Calu3 (cell line): ENCODE measurements around the gene ZNF169. TPM values are rescaled to one million over a fixed set of nuclear protein-coding genes. Genes with fewer than 3 reads are reported as not detected.
"Not testable (repeated sequence)": the region's sequence is repeated elsewhere in the genome, so short reads cannot be mapped to it uniquely, and the experiment has no call there.

Experiments
- BruUV-seq: library from RNA; stranded (reverse); fragments of 400-500 nt; replicated peaks from 2 replicates; lab custom pipeline; 2021; lab: Mats Ljungman, UMichigan
- CTCF ChIA-PET: fragments of 300-600 bp; sonication (Branson Sonifier 250); formaldehyde crosslinking; loops from one replicate; lab custom pipeline; 2022; ENCODE audit warnings: antibody characterized with exemption; lab: Charles Lee
- DNase-seq: peaks from one replicate; pipeline ENCODE4 v3.0.0; 2022
- H3K27ac Mint-ChIP-seq: one replicate; pipeline ENCODE4 v1.8.0; 2022; ENCODE audit warnings: mixed read lengths; ENCODE audit not compliant: unreplicated experiment
- H3K27me3 Mint-ChIP-seq: one replicate; pipeline ENCODE4 v1.8.0; 2022; ENCODE audit warnings: mixed read lengths; ENCODE audit not compliant: unreplicated experiment
- H3K36me3 Mint-ChIP-seq: one replicate; pipeline ENCODE4 v1.8.0; 2022; ENCODE audit warnings: mild to moderate bottlenecking, moderate library complexity, mixed read lengths; ENCODE audit not compliant: insufficient read depth, unreplicated experiment
- H3K4me1 Mint-ChIP-seq: one replicate; pipeline ENCODE4 v1.8.0; 2022; ENCODE audit warnings: mild to moderate bottlenecking, low read depth, mixed read lengths; ENCODE audit not compliant: unreplicated experiment
- H3K4me3 Mint-ChIP-seq: one replicate; pipeline ENCODE4 v1.8.0; 2022; ENCODE audit warnings: mild to moderate bottlenecking, low read depth, moderate library complexity, mixed read lengths; ENCODE audit not compliant: unreplicated experiment
- H3K9me3 Mint-ChIP-seq: one replicate; pipeline ENCODE4 v1.8.0; 2022; ENCODE audit warnings: low read depth, mixed read lengths; ENCODE audit not compliant: unreplicated experiment
- intact Hi-C: fragments of 100-400 bp; cut with micrococcal nuclease; formaldehyde crosslinking; loops from one replicate; pipeline ENCODE4 v1.10.0; 2022; ENCODE audit not compliant: unreplicated experiment
- total RNA-seq: library from RNA; stranded (reverse); gene quantifications from 2 replicates; pipeline ENCODE4 v1.2.3, GENCODE V29; 2022
- TF ChIP-seq, protein P1 (sequence below): fragments of 200-600 bp; IDR thresholded peaks from one replicate; pipeline ENCODE4 v1.8.0; 2022; ENCODE audit warnings: antibody characterized with exemption; ENCODE audit not compliant: unreplicated experiment

Gene ZNF169
- total RNA-seq, 1 experiment from 2014 or later: 5.2 TPM

GRCh38 chr9:94300470-94301301 is 41.6 kb downstream of the ZNF169 start:
- no TSS peak for BruUV-seq
- TF ChIP-seq, protein P1, sequence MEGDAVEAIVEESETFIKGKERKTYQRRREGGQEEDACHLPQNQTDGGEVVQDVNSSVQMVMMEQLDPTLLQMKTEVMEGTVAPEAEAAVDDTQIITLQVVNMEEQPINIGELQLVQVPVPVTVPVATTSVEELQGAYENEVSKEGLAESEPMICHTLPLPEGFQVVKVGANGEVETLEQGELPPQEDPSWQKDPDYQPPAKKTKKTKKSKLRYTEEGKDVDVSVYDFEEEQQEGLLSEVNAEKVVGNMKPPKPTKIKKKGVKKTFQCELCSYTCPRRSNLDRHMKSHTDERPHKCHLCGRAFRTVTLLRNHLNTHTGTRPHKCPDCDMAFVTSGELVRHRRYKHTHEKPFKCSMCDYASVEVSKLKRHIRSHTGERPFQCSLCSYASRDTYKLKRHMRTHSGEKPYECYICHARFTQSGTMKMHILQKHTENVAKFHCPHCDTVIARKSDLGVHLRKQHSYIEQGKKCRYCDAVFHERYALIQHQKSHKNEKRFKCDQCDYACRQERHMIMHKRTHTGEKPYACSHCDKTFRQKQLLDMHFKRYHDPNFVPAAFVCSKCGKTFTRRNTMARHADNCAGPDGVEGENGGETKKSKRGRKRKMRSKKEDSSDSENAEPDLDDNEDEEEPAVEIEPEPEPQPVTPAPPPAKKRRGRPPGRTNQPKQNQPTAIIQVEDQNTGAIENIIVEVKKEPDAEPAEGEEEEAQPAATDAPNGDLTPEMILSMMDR: no peak
- CTCF ChIA-PET: no interaction called here
- no peaks in the 10 kb centered on the region for H3K9me3 Mint-ChIP-seq
- no peak overlapping the region for H3K27ac Mint-ChIP-seq
- intact Hi-C loops: no loop called here
- no peaks in the 10 kb centered on the region for H3K4me1 Mint-ChIP-seq
- no peak overlapping the region for H3K4me3 Mint-ChIP-seq
- H3K27me3 Mint-ChIP-seq: no peaks in the 10 kb centered on the region
- no peak for DNase-seq
- no peaks in the 10 kb centered on the region for H3K36me3 Mint-ChIP-seq

DNA sequence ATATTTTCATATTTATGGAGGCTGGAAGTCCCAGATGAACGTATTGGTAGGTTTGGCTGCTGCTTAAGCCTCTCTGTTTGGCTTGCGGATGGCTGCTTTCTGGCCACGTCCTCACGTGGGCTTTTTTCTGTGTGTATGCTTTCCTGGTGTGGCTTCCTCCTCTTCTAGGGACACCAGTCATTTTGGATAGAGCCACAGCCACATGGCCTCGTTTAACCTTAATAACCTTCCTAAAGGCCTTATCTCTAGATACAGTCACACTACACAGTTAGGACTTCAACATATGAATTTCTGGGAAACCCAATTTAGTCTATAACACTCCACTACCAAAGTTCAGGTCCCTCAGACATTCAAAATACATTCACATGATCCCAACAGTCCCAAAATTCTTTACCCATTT is 42.5 kb downstream of the ZNF169 start:
- Mint-ChIP-seq H3K27me3 (no peaks in the 10 kb centered on the region), H3K4me1 (no peaks in the 10 kb centered on the region), H3K4me3 (no peak overlapping the region), H3K36me3 (no peaks in the 10 kb centered on the region), H3K9me3 (no peaks in the 10 kb centered on the region), H3K27ac (no peak overlapping the region)
- CTCF ChIA-PET: no interaction called here
- no TSS peak for BruUV-seq
- intact Hi-C loops: no loop called here
- TF ChIP-seq, protein P1: no peak
- no peak for DNase-seq

DNA sequence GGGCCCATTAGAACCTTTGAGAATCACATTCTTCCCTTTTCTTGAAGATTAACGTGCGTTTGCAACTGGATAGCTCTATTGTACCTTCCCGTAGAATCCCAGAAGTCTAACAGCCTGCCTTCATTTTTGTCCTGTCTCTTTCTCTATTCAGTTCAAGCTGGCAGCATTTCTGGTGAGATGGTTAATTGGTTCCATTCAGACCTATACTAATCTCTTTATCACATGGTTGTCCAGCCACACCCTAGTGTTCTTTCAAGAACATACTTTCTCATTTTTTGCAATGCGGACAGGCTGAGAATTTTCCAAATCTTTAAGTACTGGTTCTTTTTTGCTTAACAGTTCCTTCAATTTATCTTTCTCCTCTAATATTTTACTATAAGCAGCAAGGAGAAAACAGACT is 43.3 kb downstream of the ZNF169 start:
- intact Hi-C loops: no loop called here
- Mint-ChIP-seq H3K4me1 (no peaks in the 10 kb centered on the region), H3K9me3 (no peaks in the 10 kb centered on the region), H3K36me3 (no peaks in the 10 kb centered on the region), H3K27me3 (no peaks in the 10 kb centered on the region), H3K4me3 (no peak overlapping the region), H3K27ac (no peak overlapping the region)
- CTCF ChIA-PET: no interaction called here
- BruUV-seq: no TSS peak
- DNase-seq: no peak
- TF ChIP-seq, protein P1: no peak

GRCh38 chr9:94303321-94303720 is 44.2 kb downstream of the ZNF169 start:
- H3K4me3 Mint-ChIP-seq: no peak overlapping the region
- DNase-seq: no peak
- H3K27ac Mint-ChIP-seq: no peak overlapping the region
- no peaks in the 10 kb centered on the region for H3K36me3 Mint-ChIP-seq
- H3K4me1 Mint-ChIP-seq: no peaks in the 10 kb centered on the region
- TF ChIP-seq, protein P1: no peak
- no peaks in the 10 kb centered on the region for H3K27me3 Mint-ChIP-seq
- no peaks in the 10 kb centered on the region for H3K9me3 Mint-ChIP-seq
- CTCF ChIA-PET: no interaction called here
- no TSS peak for BruUV-seq
- intact Hi-C loops: no loop called here

DNA sequence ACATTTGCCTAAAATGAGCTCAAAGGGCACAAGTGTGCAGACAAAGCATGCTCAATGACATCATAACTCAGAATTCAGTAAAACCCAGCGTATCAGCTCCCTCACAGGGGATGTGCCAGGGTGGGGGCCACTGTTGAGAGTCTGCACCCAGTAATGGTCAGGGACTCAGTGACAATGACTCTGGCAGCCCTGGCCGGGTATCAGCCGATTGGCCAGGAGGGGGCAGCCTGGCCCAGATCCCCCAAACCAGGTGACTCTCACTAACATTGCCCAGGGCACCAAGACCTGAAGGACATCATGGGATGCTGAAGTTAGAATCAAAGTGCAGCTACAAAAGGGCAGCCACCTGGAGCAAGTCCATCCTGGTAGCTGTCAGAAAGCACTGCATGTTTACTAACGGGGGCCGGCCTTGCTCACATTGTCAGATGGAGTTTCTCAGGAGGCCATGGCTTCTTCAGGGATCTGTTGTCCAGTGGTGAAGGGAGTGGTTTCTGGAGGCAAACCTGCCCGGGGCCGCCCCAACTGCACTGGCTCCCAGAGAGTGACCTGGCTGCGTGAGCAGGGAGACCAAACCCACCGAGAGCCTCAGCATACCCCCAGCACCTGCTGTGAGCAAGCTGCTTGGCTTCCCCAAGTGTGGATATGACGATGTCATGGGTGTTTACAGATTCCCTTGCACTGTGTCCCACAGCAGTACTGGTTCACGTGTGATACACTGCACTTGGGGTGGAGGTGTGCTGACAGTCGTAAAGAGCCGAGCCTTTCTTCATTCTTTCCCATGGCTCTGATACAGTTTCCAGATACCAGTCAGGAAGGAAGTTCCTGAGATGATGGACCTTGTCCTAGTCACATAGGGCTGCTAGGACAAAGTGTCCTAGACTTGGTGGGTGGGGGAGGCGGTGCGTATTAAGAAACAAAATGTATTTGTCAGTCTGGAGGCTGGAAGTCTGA is 56.2 kb downstream of the ZNF169 start:
- H3K36me3 Mint-ChIP-seq, CTCF ChIA-PET, H3K4me3 Mint-ChIP-seq, H3K27me3 Mint-ChIP-seq, DNase-seq, H3K4me1 Mint-ChIP-seq, H3K27ac Mint-ChIP-seq, H3K9me3 Mint-ChIP-seq, intact Hi-C loops, BruUV-seq: not testable (repeated sequence)

DNA sequence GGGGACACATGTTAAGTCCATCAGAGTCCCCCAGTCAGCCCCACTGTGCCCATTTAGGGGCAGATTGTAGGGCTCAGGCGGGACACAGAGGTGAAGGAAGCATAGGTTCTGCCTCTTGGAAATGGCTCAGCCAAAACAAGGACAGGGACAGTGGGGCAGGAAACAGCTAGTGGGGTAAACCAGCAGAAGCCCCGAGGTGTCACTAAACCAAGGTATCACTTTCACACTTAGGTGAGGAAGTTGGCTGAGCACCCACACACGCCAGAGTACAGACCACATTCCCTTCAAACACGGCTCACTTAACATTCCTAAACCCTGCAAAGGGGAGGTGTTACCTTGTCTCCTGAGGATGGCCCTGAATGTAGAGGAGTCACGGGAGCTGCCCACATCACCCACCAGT is 57.1 kb downstream of the ZNF169 start:
- H3K4me1 Mint-ChIP-seq, H3K27ac Mint-ChIP-seq, H3K9me3 Mint-ChIP-seq, CTCF ChIA-PET, H3K27me3 Mint-ChIP-seq, DNase-seq, H3K4me3 Mint-ChIP-seq, H3K36me3 Mint-ChIP-seq, BruUV-seq, intact Hi-C loops: not testable (repeated sequence)
